A673 (cell line): ENCODE measurements around the gene PML.

ENCODE experiments used
- EZH2 ChIP-seq: fragments of 200-600 bp; sonication (generic); IDR thresholded peaks from 2 replicates; pipeline ENCODE4 v1.6.1; 2017; ENCODE audit warnings: borderline replicate concordance, low read depth, mild to moderate bottlenecking, mixed read lengths, antibody characterized with exemption, low read length; ENCODE audit not compliant: poor library complexity, severe bottlenecking
- TF ChIP-seq, protein P1 (sequence below): fragments of 300-800, 200-600 bp; sonication (generic); conservative IDR thresholded peaks from 2 replicates; pipeline ENCODE4 v1.5.1; 2017; ENCODE audit warnings: low read depth, mild to moderate bottlenecking, antibody characterized with exemption, low read length, moderate library complexity, mixed read lengths

- TF ChIP-seq, protein P1, sequence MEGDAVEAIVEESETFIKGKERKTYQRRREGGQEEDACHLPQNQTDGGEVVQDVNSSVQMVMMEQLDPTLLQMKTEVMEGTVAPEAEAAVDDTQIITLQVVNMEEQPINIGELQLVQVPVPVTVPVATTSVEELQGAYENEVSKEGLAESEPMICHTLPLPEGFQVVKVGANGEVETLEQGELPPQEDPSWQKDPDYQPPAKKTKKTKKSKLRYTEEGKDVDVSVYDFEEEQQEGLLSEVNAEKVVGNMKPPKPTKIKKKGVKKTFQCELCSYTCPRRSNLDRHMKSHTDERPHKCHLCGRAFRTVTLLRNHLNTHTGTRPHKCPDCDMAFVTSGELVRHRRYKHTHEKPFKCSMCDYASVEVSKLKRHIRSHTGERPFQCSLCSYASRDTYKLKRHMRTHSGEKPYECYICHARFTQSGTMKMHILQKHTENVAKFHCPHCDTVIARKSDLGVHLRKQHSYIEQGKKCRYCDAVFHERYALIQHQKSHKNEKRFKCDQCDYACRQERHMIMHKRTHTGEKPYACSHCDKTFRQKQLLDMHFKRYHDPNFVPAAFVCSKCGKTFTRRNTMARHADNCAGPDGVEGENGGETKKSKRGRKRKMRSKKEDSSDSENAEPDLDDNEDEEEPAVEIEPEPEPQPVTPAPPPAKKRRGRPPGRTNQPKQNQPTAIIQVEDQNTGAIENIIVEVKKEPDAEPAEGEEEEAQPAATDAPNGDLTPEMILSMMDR, result no peak
- TF ChIP-seq EZH2, result no peak
These were observed 34.1 kb downstream of the PML start for GRCh38 chr15:74028646-74029045.
